Heart right ventricle (tissue), 16 donors: ENCODE results near the gene SLC27A3. TPM values are rescaled to one million over a fixed set of nuclear protein-coding genes. Genes with fewer than 3 reads are reported as not detected.

ENCODE experiments used
- ATAC-seq, 8 donors: fragments of 200-7000 bp; cut with Tn5 transposase; one replicate each; pipeline ENCODE4 v1.9.1; 2020; ENCODE audit warnings: mild to moderate bottlenecking in 8 of 8, moderate library complexity in 8 of 8, moderate number of reproducible peaks in 1 of 8
- DNase-seq, 2 donors: peaks; one replicate each; pipeline ENCODE4 v3.0.0-alpha.2; 2020
- H3K27ac ChIP-seq, 10 donors: fragments of 200-600 bp; sonication (generic) in 2 of 10; one replicate each; pipeline versions ENCODE4 v1.5.0 to v1.8.0; 2020 to 2022; ENCODE audit warnings: mild to moderate bottlenecking in 3 of 10
- H3K27me3 ChIP-seq, 7 donors: fragments of 200-600 bp; one replicate each; pipeline ENCODE4 v1.8.0; 2021 to 2022; ENCODE audit warnings: mild to moderate bottlenecking in 2 of 7
- H3K36me3 ChIP-seq, 9 donors: fragments of 200-600 bp; sonication (generic) in 1 of 9; one replicate each; pipeline versions ENCODE4 v1.5.0 to v1.8.0; 2020 to 2022; ENCODE audit warnings: mild to moderate bottlenecking in 2 of 9
- H3K4me1 ChIP-seq, 9 donors: fragments of 200-600 bp; sonication (generic) in 1 of 9; one replicate each; pipeline versions ENCODE4 v1.5.0 to v1.8.0; 2020 to 2022; ENCODE audit warnings: mild to moderate bottlenecking in 4 of 9
- H3K4me3 ChIP-seq, 10 donors: fragments of 200-600 bp; sonication (generic) in 2 of 10; one replicate each; pipeline versions ENCODE4 v1.5.0 to v1.8.0; 2020 to 2022; ENCODE audit warnings: mild to moderate bottlenecking in 7 of 10, moderate library complexity in 2 of 10
- H3K9me3 ChIP-seq, 11 donors: fragments of 200-600 bp in 10 of 11; sonication (generic) in 2 of 11; one replicate each; pipeline versions ENCODE4 v1.5.0 to v1.8.0; 2013 to 2022; ENCODE audit warnings: mild to moderate bottlenecking in 2 of 11, control low read depth in 1 of 11, moderate library complexity in 1 of 11
- CTCF ChIP-seq, 9 donors: fragments of 200-600 bp; sonication (generic) in 2 of 9; IDR thresholded peaks; one replicate each; pipeline versions ENCODE4 v1.5.0 to v1.8.0; 2021 to 2022; ENCODE audit warnings: antibody characterized with exemption in 9 of 9, mild to moderate bottlenecking in 5 of 9, moderate library complexity in 1 of 9
- WGBS, 2 donors: extraction: QIAGEN DNeasy Blood & Tissue Kit; methylation state at CpG; one replicate each; pipeline ENCODE4 v1.1.7; 2013; ENCODE audit warnings: inconsistent platforms in 1 of 2; 5-methylcytosine and 5-hydroxymethylcytosine counted together
- intact Hi-C, 10 donors: fragments of 100-400 bp; cut with DNase I; formaldehyde crosslinking; loops; one replicate each; pipeline versions ENCODE4 v1.11.1 to v1.14.2; 2022
- long read RNA-seq, 3 donors: library from polyadenylated mRNA; unstranded; transcript quantifications; one replicate each; pipeline ENCODE4 v2.0.0, GENCODE V29; 2020 to 2021
- polyA plus RNA-seq, 2 donors: library from polyadenylated mRNA; stranded (reverse); fragments of 200-250 nt; gene quantifications; one replicate each; pipeline ENCODE4 v1.2.3, GENCODE V29; 2013
- total RNA-seq, 10 donors: library from RNA; stranded (reverse); fragmentation: NEBNext Ultra II Directional in 3 of 10; extraction: Animal tissue kit (Norgen Biotek cat#: 25700) in 3 of 10; gene quantifications; one replicate each; pipeline versions ENCODE4 v1.2.1 to v1.2.4, GENCODE V29; 2021 to 2023
- donor health status: Arrhythmogenic right ventricular cardiomyopathy.
- donor health status: ischemic (EF 13 %, LVEDD 7.1; RV severe dilation, severe dysfunction).
- donor health status: healthy with polysubstance abuse.
- donor health status: DM: no; HTN: yes; CAD: no.
- donor health status: DM: no; HTN: no; CAD: no.
- donor health status: ischemic (EF 25% LVEDD 6.9; RV normal size, moderate dysfunction).
- donor health status: ischemic (EF 25% LVEDD 5.7; RV mildly dilated, moderate dysfunction).
- donor health status: healthy.
- donor health status: DM: yes; HTN: yes; CAD: no.
- donor health status: Ischemic cardiomyopathy.
- donor health status: ischemic (EF 35%, LVEDD 5.7; RV mildly dilated, moderate dysfunction).
- donor health status: nonischemic (EF 11% LVEDD 7.7; RV severe dilation, severe dysfunction).
- donor health status: DM: yes; HTN: yes; CAD: no.
- donor health status: PGD.
- donor health status: ischemic (EF 29% LVEDD 5.4; RV normal size, mild dysfunction).
- donor health status: nonischemic (EF 23%, LVEDD 6.1; RV moderate dilation, normal function).

SLC27A3 gene, protein sequence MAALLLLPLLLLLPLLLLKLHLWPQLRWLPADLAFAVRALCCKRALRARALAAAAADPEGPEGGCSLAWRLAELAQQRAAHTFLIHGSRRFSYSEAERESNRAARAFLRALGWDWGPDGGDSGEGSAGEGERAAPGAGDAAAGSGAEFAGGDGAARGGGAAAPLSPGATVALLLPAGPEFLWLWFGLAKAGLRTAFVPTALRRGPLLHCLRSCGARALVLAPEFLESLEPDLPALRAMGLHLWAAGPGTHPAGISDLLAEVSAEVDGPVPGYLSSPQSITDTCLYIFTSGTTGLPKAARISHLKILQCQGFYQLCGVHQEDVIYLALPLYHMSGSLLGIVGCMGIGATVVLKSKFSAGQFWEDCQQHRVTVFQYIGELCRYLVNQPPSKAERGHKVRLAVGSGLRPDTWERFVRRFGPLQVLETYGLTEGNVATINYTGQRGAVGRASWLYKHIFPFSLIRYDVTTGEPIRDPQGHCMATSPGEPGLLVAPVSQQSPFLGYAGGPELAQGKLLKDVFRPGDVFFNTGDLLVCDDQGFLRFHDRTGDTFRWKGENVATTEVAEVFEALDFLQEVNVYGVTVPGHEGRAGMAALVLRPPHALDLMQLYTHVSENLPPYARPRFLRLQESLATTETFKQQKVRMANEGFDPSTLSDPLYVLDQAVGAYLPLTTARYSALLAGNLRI
- total RNA-seq (10 to 100 TPM in 2 of 10 donors, 1 to 10 TPM in 8; 5.9 to 16.0 (median 8.9) TPM), polyA plus RNA-seq (10 to 100 TPM; 26.7 to 43.8 TPM)
- long read RNA-seq, donor 1, transcript SLC27A3-201 (10 exons, 3,351 nt), result major isoform, 12 of 20 reads
- long read RNA-seq, donor 1, partial matches to known transcripts, result 2 of 20 reads
- long read RNA-seq, donor 1, other reads (novel, unspliced or antisense), result 6 of 20 reads
- long read RNA-seq, donor 2, transcript SLC27A3-201 (10 exons, 3,351 nt), result major isoform, 11 of 18 reads
- long read RNA-seq, donor 2, partial matches to known transcripts, result 0 of 18 reads
- long read RNA-seq, donor 2, other reads (novel, unspliced or antisense), result 7 of 18 reads
- long read RNA-seq, donor 3, transcript SLC27A3-201 (10 exons, 3,351 nt), result major isoform, 13 of 15 reads
- long read RNA-seq, donor 3, partial matches to known transcripts, result 2 of 15 reads
- long read RNA-seq, donor 3, other reads (novel, unspliced or antisense), result 0 of 15 reads

DNA sequence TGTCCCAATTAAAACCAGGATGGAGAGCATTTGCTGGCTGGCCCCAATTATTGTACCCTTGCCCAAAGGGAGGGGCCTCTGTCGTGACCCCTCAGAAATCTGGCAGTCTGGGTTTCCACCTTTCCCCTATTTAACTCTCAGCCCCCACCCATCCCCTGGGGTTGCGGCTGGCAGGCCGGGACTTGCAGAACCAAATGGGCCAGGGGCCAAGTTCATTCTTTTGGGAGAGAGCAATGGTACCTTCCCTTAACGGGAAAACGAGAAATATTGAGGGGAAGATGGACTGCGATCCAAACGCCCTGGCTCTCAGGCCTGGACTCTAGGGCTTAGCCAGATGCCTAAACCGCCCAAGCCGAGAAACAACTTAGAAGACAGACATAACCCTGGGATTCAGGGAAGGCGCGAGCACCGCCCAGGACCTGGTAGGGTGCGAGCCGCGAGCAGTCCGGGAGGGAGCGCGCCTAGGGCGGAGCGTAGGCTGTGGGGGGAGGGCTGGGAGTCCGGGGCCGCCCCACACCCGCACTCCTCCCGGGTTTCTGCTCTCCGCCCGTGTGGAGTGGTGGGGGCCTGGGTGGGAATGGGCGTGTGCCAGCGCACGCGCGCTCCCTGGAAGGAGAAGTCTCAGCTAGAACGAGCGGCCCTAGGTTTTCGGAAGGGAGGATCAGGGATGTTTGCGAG lies at the start of gene SLC27A3:
TSS of gene SLC27A3 (plus strand) at position 628 of the 678 bp plus-strand sequence. CDS start 91 bp downstream, outside the sequence.
- TF ChIP-seq CTCF (IDR thresholded peaks at IDR 0.05), result no peak
- H3K36me3 ChIP-seq, result peaks cover 0 to 54% (median 10%) of the 10 kb centered on the region in 9 donors
- peak; percentile 83 for DNase-seq
- intact Hi-C loops, result loop anchor here in 7 of 10 donors (2.0 to 5.0 kb wide), 4 partner anchors 20 to 263 kb away; partner anchors contain the start of gene NPR1 (in 6 of the 7)
- H3K27ac ChIP-seq, result peak within 1 kb of the TSS; percentile 72 to 92 (median 86)
- peak within 1 kb of the TSS; percentile 54 to 94 (median 85) for H3K4me3 ChIP-seq
- H3K27me3 ChIP-seq, result no peaks in the 10 kb centered on the region
- WGBS, 2 donors, result 2 to 3% methylated on average over 35 of the region's 35 CpGs
- H3K4me1 ChIP-seq, result peaks cover 27 to 92% (median 75%) of the 10 kb centered on the region in 9 donors
- ATAC-seq, result peak; percentile 76 to 86 (median 82)
- H3K9me3 ChIP-seq, result no peaks in the 10 kb centered on the region

DNA sequence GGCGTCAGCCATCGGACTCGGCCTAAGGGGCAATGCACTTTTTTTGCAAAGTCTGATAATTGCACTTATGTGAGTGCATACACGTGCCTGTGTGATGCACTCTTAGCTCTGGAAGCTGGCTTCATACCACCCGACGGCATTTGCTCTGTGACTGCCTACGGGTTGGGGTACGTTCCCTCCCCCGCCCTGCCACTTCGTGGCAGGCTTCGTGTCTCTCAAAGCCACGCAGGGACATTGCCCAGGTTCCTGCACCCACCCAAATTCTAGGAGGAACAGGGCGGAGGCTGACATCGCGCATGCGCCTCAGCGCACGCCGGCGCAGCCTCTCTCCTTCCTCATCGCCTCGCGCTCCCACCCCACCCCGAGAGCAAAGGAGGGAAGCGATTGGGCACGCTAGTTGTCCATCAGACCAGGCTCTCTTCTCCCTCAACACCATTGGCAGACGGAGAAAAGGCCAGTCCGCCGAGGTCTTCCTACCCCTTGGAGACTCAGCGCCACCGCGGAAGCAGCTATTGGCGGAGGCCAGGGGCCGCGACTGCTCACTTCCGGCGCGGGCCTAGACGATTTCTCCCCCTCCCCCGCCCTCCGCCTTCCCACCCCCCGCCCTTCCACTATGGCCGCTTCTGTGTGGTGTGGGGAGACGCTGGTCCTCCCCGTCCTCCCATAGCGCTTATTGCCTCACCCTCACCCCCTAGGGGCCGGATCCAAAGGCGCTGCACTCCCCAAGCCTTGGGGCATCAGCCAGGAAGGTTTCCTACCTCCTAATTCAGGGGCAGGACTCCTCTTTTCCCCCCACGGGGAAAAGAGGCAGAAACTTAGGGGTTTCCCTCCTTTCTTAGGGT lies 47.5 kb upstream of the SLC27A3 start, which contains the start of gene INTS3:
TSS of gene INTS3 (plus strand) at position 588 of the 842 bp plus-strand sequence. CDS start 585 bp downstream, outside the sequence.
- 0 to 1% methylated on average over 49 of the region's 49 CpGs for WGBS, 2 donors

More for the DNA sequence above, 47.5 kb upstream of the SLC27A3 start, which contains the start of gene INTS3:
- peak in 3 of 9 donors; percentile 8 to 22 (median 15) for TF ChIP-seq CTCF (IDR thresholded peaks at IDR 0.05)
- Histone ChIP-seq H3K9me3 (no peaks in the 10 kb centered on the region), H3K27ac (peak within 1 kb of the TSS; percentile 96 to 100 (median 99)), H3K27me3 (no peaks in the 10 kb centered on the region), H3K4me1 (peaks cover 0 to 36% (median 30%) of the 10 kb centered on the region in 9 donors), H3K4me3 (peak within 1 kb of the TSS; percentile 48 to 92 (median 78)), H3K36me3 (peaks cover 0 to 3% (median 0%) of the 10 kb centered on the region in 9 donors)
- ATAC-seq (peak; percentile 99 to 100 (median 100)), DNase-seq (peak; percentile 99 to 100)
- intact Hi-C loops, result loop anchor here in 2 of 10 donors (2.0 kb wide), 2 partner anchors 21 to 29 kb away; no protein-coding TSS in a partner anchor
